NT2/D1 (cell line): Measurements from ENCODE around the gene VMAC.

ENCODE experiments used
- DNase-seq: peaks from one replicate; pipeline ENCODE4 v3.0.0-alpha.2; 2011; ENCODE audit warnings: low read depth, low spot score
- H3K27me3 ChIP-seq: 2 replicates; pipeline ENCODE4 v1.6.0; 2011; ENCODE audit warnings: mild to moderate bottlenecking; ENCODE audit not compliant: insufficient read length, insufficient read depth
- H3K36me3 ChIP-seq: 2 replicates; pipeline ENCODE4 v1.6.1; 2011; ENCODE audit warnings: mild to moderate bottlenecking, low read length, mixed read lengths; ENCODE audit not compliant: insufficient read depth, insufficient read length
- H3K4me1 ChIP-seq: 2 replicates; pipeline ENCODE4 v1.5.1; 2011; ENCODE audit not compliant: insufficient read depth, insufficient read length
- H3K4me3 ChIP-seq: 2 replicates; pipeline ENCODE4 v1.5.1; 2011; ENCODE audit warnings: low read depth; ENCODE audit not compliant: insufficient read length
- H3K9ac ChIP-seq: 2 replicates; pipeline ENCODE4 v1.6.0; 2011; ENCODE audit warnings: low read depth; ENCODE audit not compliant: insufficient read length
- H3K9me3 ChIP-seq: 2 replicates; pipeline ENCODE4 v1.5.1; 2011; ENCODE audit warnings: mild to moderate bottlenecking, low read length; ENCODE audit not compliant: insufficient read depth
- SUZ12 ChIP-seq: IDR thresholded peaks from 2 replicates; pipeline ENCODE4 v1.6.1; 2011; ENCODE audit not compliant: insufficient read length, insufficient read depth; ENCODE audit errors: extremely low read depth
- YY1 ChIP-seq: IDR thresholded peaks from 2 replicates; pipeline ENCODE4 v1.6.1; 2011; ENCODE audit not compliant: insufficient read length, insufficient read depth
- ZNF274 ChIP-seq: IDR thresholded peaks from 2 replicates; pipeline ENCODE4 v1.6.1; 2011; ENCODE audit warnings: mild to moderate bottlenecking, low read depth, low read length

Gene VMAC

GRCh38 chr19:5890099-5890498 is 14.6 kb upstream of the VMAC start:
- no peak overlapping the region for H3K9ac ChIP-seq
- peaks cover 17% of the 10 kb centered on the region for H3K36me3 ChIP-seq
- H3K4me1 ChIP-seq, result peaks cover 10% of the 10 kb centered on the region
- no peaks in the 10 kb centered on the region for H3K9me3 ChIP-seq
- H3K27me3 ChIP-seq, result no peaks in the 10 kb centered on the region
- no peak for DNase-seq
- H3K4me3 ChIP-seq, result no peak overlapping the region
- TF ChIP-seq SUZ12, result no peak
- no peak for TF ChIP-seq YY1
- no peak for TF ChIP-seq ZNF274

GRCh38 chr19:5891572-5891937 is 13.1 kb upstream of the VMAC start:
- Histone ChIP-seq H3K4me3 (no peak overlapping the region), H3K9me3 (no peaks in the 10 kb centered on the region), H3K36me3 (peaks cover 31% of the 10 kb centered on the region), H3K4me1 (peaks cover 10% of the 10 kb centered on the region), H3K9ac (no peak overlapping the region), H3K27me3 (no peaks in the 10 kb centered on the region)
- TF ChIP-seq YY1, result no peak
- TF ChIP-seq SUZ12, result no peak
- no peak for TF ChIP-seq ZNF274
- no peak for DNase-seq

GRCh38 chr19:5891938-5892771 is 12.5 kb upstream of the VMAC start:
- Histone ChIP-seq H3K27me3 (no peaks in the 10 kb centered on the region), H3K4me1 (peaks cover 10% of the 10 kb centered on the region), H3K9me3 (no peaks in the 10 kb centered on the region), H3K36me3 (peaks cover 37% of the 10 kb centered on the region), H3K4me3 (no peak overlapping the region), H3K9ac (no peak overlapping the region)
- no peak for TF ChIP-seq SUZ12
- DNase-seq, result no peak

DNA sequence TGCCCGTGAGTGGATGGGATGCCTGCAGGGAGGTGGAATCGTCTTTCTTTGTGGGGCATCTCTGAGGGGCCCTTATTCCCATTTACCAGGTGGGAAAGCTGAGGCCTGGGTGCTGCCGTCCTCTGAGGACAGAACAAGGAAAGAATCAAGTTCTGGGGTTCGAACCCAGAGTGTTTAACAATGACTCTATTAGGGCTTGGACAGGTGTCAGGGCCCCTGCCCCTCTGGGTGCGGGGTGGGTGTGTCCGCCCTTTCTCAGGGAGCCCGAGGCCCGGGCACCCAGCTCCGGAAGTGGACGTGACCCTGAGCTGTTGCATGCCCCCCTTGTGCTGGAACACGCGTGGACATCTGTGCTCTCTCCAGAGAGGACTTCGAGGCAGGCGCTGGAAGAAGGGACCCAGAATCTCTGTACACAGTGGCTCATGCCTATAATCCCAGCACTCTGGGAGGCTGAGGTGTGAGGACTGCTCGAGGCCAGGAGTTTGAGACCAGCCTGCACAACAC is 11.8 kb upstream of the VMAC start:
- H3K9me3 ChIP-seq, result no peaks in the 10 kb centered on the region
- peaks cover 41% of the 10 kb centered on the region for H3K36me3 ChIP-seq
- no peak overlapping the region for H3K9ac ChIP-seq
- no peak for DNase-seq
- peaks cover 10% of the 10 kb centered on the region for H3K4me1 ChIP-seq
- H3K4me3 ChIP-seq, result no peak overlapping the region
- no peaks in the 10 kb centered on the region for H3K27me3 ChIP-seq
- TF ChIP-seq ZNF274 (no peak), YY1 (no peak), SUZ12 (no peak)

DNA sequence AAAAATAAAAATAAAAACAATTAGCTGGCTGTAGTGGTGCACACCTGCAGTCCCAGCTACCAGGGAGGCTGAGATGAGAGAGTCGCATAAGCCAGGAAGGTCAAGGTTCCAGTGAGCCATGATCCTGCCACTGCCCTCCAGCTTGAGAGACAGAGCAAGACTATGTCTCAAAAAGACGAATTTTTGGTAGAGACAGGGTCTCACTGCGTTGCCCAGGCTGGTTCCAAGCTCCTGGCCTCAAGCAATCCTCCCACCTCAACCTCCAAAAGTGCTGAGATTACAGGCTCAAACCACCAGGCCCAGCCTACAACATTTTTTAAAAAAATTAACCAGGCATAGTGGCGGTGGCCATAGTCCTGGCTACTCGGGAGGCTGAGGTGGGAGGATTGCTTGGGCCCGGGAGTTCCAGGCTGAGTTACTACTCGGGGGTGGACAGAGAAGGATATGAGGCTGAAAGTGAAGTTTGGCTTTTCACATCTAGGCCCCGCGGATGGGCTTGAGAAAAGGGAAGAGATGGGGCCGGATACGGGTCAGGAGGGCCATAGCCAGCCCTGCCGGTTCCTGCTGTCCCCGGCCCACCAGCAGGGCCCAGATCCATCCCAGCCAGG is 11.3 kb upstream of the VMAC start:
- no peaks in the 10 kb centered on the region for H3K27me3 ChIP-seq
- H3K4me1 ChIP-seq, result peaks cover 10% of the 10 kb centered on the region
- H3K9me3 ChIP-seq, result no peaks in the 10 kb centered on the region
- no peak for DNase-seq
- TF ChIP-seq ZNF274 (no peak), SUZ12 (no peak), YY1 (no peak)
- peaks cover 47% of the 10 kb centered on the region for H3K36me3 ChIP-seq
- no peak overlapping the region for H3K4me3 ChIP-seq
- H3K9ac ChIP-seq, result no peak overlapping the region

DNA sequence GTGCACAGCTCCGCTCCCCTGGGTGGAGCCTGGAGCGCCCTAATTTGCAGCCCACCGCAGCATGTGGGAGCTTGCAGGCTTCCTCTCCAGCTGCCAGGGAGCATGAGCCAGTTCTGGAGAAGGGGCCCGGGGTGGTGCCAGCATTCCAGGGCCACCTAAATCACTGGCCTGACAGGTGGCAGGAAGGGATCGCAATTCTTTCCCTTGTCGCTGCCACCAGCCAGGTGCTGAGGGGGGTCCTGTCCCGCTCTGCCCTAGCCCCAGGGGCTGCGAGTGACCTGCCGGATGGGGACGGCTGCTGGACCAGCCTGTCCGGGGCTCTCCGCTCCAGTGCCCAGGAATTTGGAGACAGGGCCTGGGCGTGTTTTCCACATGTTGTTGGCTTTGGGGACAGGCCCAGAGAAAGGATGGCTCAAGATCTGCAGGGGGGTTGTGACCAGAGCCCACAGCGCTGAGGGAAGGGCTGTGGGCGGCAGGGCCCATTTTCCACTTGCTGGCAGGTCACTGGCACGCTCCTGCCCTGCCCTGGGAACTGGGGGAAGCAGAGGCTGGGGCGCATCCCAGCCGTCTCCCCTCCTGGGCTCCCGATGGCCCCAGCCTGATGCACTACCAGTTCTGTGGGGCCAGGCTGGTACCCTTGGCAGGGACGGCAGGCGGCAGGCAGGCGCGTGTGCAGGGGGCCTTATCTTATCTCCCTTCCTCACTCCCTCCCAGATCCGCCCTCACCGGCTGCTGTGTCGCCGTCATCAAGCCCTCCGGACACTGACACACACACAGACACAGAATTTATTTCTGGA is 10.6 kb upstream of the VMAC start:
- Histone ChIP-seq H3K36me3 (peaks cover 50% of the 10 kb centered on the region), H3K4me1 (peaks cover 10% of the 10 kb centered on the region), H3K4me3 (no peak overlapping the region), H3K9ac (no peak overlapping the region), H3K9me3 (no peaks in the 10 kb centered on the region), H3K27me3 (no peaks in the 10 kb centered on the region)
- DNase-seq, result no peak
- TF ChIP-seq SUZ12 (no peak), YY1 (no peak), ZNF274 (no peak)
